ENCODE results near the gene ARHGAP10.

GRCh38 chr4:148057984-148058859 lies 326.3 kb downstream of the ARHGAP10 start:
- TF ChIP-seq CTCF (IDR thresholded peaks at IDR 0.05) (no peak), POLR2A (IDR thresholded peaks at IDR 0.05) (no peak), POLR2AphosphoS5 (IDR thresholded peaks at IDR 0.05) (no peak), EP300 (IDR thresholded peaks at IDR 0.05) (no peak)

All from gastroesophageal sphincter (tissue), 3 donors.